ENCODE data around the gene MYLK2. TPM values are rescaled to one million over a fixed set of nuclear protein-coding genes. Genes with fewer than 3 reads are reported as not detected.

The MYLK2 gene
- total RNA-seq, 1 donor: not detected

Other genes starting within 250 kb of the MYLK2 start
- gene ID1, start 214.1 kb upstream of the MYLK2 start, total RNA-seq: 17.1 TPM
- gene COX4I2, start 181.4 kb upstream of the MYLK2 start, total RNA-seq: not detected
- 37.6 TPM for gene BCL2L1, start 96.5 kb upstream of the MYLK2 start, total RNA-seq
- 1.7 TPM for gene TPX2, start 80.1 kb upstream of the MYLK2 start, total RNA-seq
- gene FOXS1, start 26.2 kb downstream of the MYLK2 start, total RNA-seq: not detected
- gene DUSP15, start 51.2 kb downstream of the MYLK2 start, total RNA-seq: not detected
- gene TTLL9, start 51.3 kb downstream of the MYLK2 start, total RNA-seq: not detected
- gene PDRG1, start 132.7 kb downstream of the MYLK2 start, total RNA-seq: 3.7 TPM
- under 0.01 TPM for gene XKR7, start 148.8 kb downstream of the MYLK2 start, total RNA-seq
- 0.42 TPM for gene CCM2L, start 191.1 kb downstream of the MYLK2 start, total RNA-seq
- 52.4 TPM for gene HCK, start 232.9 kb downstream of the MYLK2 start, total RNA-seq

All from mononuclear cell (primary cell).